GM11168 (cell line): ENCODE results near the gene MAZ.

Experiments
- in situ Hi-C: fragments of 300-500 bp; cut with MboI; formaldehyde crosslinking; loops from one replicate; pipeline ENCODE4 v1.12.0; 2022; ENCODE audit warnings: low sequenced_read_pairs; ENCODE audit not compliant: unreplicated experiment

Gene MAZ

GRCh38 chr16:29845656-29846055 lies 39.3 kb downstream of the MAZ start:
- in situ Hi-C loops = no loop called here

- in situ Hi-C loops = no loop called here
Observed at GRCh38 chr16:29848420-29849297, 42.3 kb downstream of the MAZ start.

- in situ Hi-C loops = no loop called here
Observed at GRCh38 chr16:29849505-29849904, 43.2 kb downstream of the MAZ start.

- in situ Hi-C loops = no loop called here
Observed at GRCh38 chr16:29850998-29851397, 44.7 kb downstream of the MAZ start.

GRCh38 chr16:29852654-29853053 lies 46.3 kb downstream of the MAZ start:
- in situ Hi-C loops = no loop called here

- in situ Hi-C loops = no loop called here
Observed at GRCh38 chr16:29854520-29855100, 48.3 kb downstream of the MAZ start.

- in situ Hi-C loops = no loop called here
Observed at GRCh38 chr16:29857133-29857760, 50.9 kb downstream of the MAZ start.

GRCh38 chr16:29858149-29858849 lies 52.0 kb downstream of the MAZ start:
- in situ Hi-C loops = no loop called here

GRCh38 chr16:29858974-29859373 lies 52.6 kb downstream of the MAZ start:
- in situ Hi-C loops = no loop called here

GRCh38 chr16:29860218-29860617 lies 53.9 kb downstream of the MAZ start:
- in situ Hi-C loops = no loop called here
